ENCODE results near the gene SFXN2. TPM values are rescaled to one million over a fixed set of nuclear protein-coding genes. Genes with fewer than 3 reads are reported as not detected.
A peak's percentile ranks its signal among the peaks of the same experiment; 100 is the strongest.

The SFXN2 gene
- polyA plus RNA-seq, 2 of the 4 experiments (the other 2 are of a cell fraction) = 5.6 to 7.4 TPM

- WGBS (ENCODE audit: missing lambda C conversion rate) = 76% methylated on average over 2 of the region's 2 CpGs
- H3K27ac ChIP-seq = no peak overlapping the region
- no peak overlapping the region for H3K4me2 ChIP-seq
- POLR2A ChIA-PET = no interaction called here
- CTCF ChIA-PET = interaction anchor here (0.7 to 1.5 kb wide), 2 partner anchors 11 to 20 kb away, joined by 4 to 8 read pairs; partner anchors contain the start of genes ARL3 and SFXN2
- TF ChIP-seq HDAC2 (IDR thresholded peaks at IDR 0.05) = no peak
- FAIRE-seq = no peak
- DNase-seq (ENCODE audit: low read depth in 1 of 2, low spot score in 1 of 2) = no peak
- peaks cover 20% of the 10 kb centered on the region for H3K4me1 ChIP-seq
- ATAC-seq = no peak
- H3K4me3 ChIP-seq = no peak overlapping the region
- no peaks in the 10 kb centered on the region for H3K9me3 ChIP-seq
These were observed 11.7 kb upstream of the SFXN2 start for GRCh38 chr10:102702742-102703141.

GRCh38 chr10:102704915-102705314, 9.5 kb upstream of the SFXN2 start:
- ATAC-seq (peak; percentile 39 to 56; a peak in 3 of 6 replicates), DNase-seq (ENCODE audit: low read depth in 1 of 2, low spot score in 1 of 2) (no peak), FAIRE-seq (no peak)
- POLR2A ChIA-PET = interaction anchor here (0.9 kb wide), 1 partner anchor 9 kb away, joined by 4 read pairs; the partner anchor contains the start of genes ARL3 and SFXN2
- CTCF ChIA-PET = interaction anchor here (0.8 to 2.0 kb wide), 5 partner anchors 9 to 60 kb away, joined by 3 to 9 read pairs (median 3); partner anchors contain the start of genes ARL3, SFXN2 and TRIM8
- WGBS (ENCODE audit: missing lambda C conversion rate) = 56% methylated on average over 6 of the region's 6 CpGs
- Histone ChIP-seq H3K4me1 (peaks cover 21% of the 10 kb centered on the region), H3K4me3 (no peak overlapping the region), H3K9me3 (no peaks in the 10 kb centered on the region), H3K27ac (peak overlapping the region in 1 of 2 experiments; percentile 52; a peak in 2 of 6 replicates), H3K4me2 (peak overlapping the region; percentile 43)
- no peak for TF ChIP-seq MAX (IDR thresholded peaks at IDR 0.05)
- TF ChIP-seq EHMT2 (IDR thresholded peaks at IDR 0.05; ENCODE audit: low read depth) = no peak
- TF ChIP-seq PBX3 (IDR thresholded peaks at IDR 0.05) = no peak
- no peak for TF ChIP-seq MYC (IDR thresholded peaks at IDR 0.05; ENCODE audit: borderline replicate concordance, low read length)
- TF ChIP-seq MAZ (IDR thresholded peaks at IDR 0.05; ENCODE audit: borderline replicate concordance, low read depth, low read length) = no peak
- TF ChIP-seq GATA3 (IDR thresholded peaks at IDR 0.05; ENCODE audit: borderline replicate concordance) = no peak
- TF ChIP-seq REST (IDR thresholded peaks at IDR 0.05) = no peak

GRCh38 chr10:102705531-102705930, 8.9 kb upstream of the SFXN2 start:
- ChIA-PET CTCF (interaction anchor here (0.8 to 2.0 kb wide), 5 partner anchors 8 to 61 kb away, joined by 3 to 9 read pairs (median 3); partner anchors contain the start of genes ARL3, SFXN2 and TRIM8), POLR2A (interaction anchor here (0.9 kb wide), 1 partner anchor 9 kb away, joined by 4 read pairs; the partner anchor contains the start of genes ARL3 and SFXN2)
- ATAC-seq (no peak), FAIRE-seq (no peak), DNase-seq (ENCODE audit: low read depth in 1 of 2, low spot score in 1 of 2) (no peak)
- Histone ChIP-seq H3K4me3 (no peak overlapping the region), H3K9me3 (no peaks in the 10 kb centered on the region), H3K4me2 (peak overlapping the region; percentile 43), H3K4me1 (peaks cover 27% of the 10 kb centered on the region), H3K27ac (peak overlapping the region in 1 of 2 experiments; percentile 52; a peak in 2 of 6 replicates)
- 74% methylated on average over 2 of the region's 2 CpGs for WGBS (ENCODE audit: missing lambda C conversion rate)
- no peak for TF ChIP-seq HEYL (CRISPR knock-in tag; IDR thresholded peaks at IDR 0.05)

- H3K4me3 ChIP-seq = no peak overlapping the region
- ChIA-PET CTCF (interaction anchor here (0.5 to 2.0 kb wide), 5 partner anchors 10 to 862 kb away, joined by 3 to 6 read pairs (median 4); no protein-coding TSS in a partner anchor), POLR2A (no interaction called here)
- no peak for FAIRE-seq
- no peak overlapping the region for H3K27ac ChIP-seq
- WGBS (ENCODE audit: missing lambda C conversion rate) = 31% methylated on average over 4 of the region's 4 CpGs
- peaks cover 30% of the 10 kb centered on the region for H3K4me1 ChIP-seq
- no peaks in the 10 kb centered on the region for H3K9me3 ChIP-seq
- DNase-seq (ENCODE audit: low read depth in 1 of 2, low spot score in 1 of 2) = no peak
- no peak for TF ChIP-seq RARB (CRISPR knock-in tag; IDR thresholded peaks at IDR 0.05)
- no peak for TF ChIP-seq MAFK (IDR thresholded peaks at IDR 0.05; ENCODE audit: partially characterized antibody)
- no peak for TF ChIP-seq RAD21 (conservative IDR thresholded peaks at IDR 0.05 in 1 of 2, IDR thresholded peaks at IDR 0.05 in 1 of 2)
- ATAC-seq = no peak
- peak overlapping the region; percentile 54 for H3K4me2 ChIP-seq
These were observed 3.8 kb upstream of the SFXN2 start for GRCh38 chr10:102710609-102711008.
